HG03442 (cell line): ENCODE measurements around the gene RAPGEF1.
"Not testable (repeated sequence)": the region's sequence is repeated elsewhere in the genome, so short reads cannot be mapped to it uniquely, and the experiment has no call there.

Experiments used
- ATAC-seq: cut with Tn5 transposase; IDR thresholded peaks from one replicate; pipeline ENCODE4 v1.9.1; 2021; ENCODE audit warnings: mild to moderate bottlenecking, moderate library complexity; ENCODE audit not compliant: unreplicated experiment

RAPGEF1 gene

GRCh38 chr9:131692612-131693562, 47.0 kb downstream of the RAPGEF1 start:
- no peak for ATAC-seq

- no peak for ATAC-seq
Observed at GRCh38 chr9:131691969-131692611, 47.8 kb downstream of the RAPGEF1 start.

- no peak for ATAC-seq
Observed at GRCh38 chr9:131690941-131691573, 48.8 kb downstream of the RAPGEF1 start.

DNA sequence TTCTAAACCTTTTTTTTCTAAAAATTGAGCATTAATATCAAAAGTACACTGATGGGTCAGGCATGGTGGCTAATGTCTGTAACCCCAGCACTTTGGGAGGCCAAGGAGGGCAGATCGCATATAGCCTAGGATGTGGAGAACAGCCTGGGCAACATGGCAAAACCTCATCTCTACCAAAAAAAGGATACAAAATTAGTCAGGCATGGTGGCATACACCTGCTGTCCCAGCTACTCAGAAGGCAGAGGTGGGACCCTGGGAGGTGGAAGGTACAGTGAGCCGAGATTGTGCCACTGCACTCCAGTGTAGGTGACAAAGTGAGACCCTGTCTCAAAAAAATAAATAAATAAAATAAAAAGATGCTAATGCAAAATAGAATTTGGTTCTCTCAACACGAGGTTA, 49.4 kb downstream of the RAPGEF1 start:
- no peak for ATAC-seq

- ATAC-seq, result no peak
Observed at GRCh38 chr9:131688377-131688776, 51.5 kb downstream of the RAPGEF1 start.

DNA sequence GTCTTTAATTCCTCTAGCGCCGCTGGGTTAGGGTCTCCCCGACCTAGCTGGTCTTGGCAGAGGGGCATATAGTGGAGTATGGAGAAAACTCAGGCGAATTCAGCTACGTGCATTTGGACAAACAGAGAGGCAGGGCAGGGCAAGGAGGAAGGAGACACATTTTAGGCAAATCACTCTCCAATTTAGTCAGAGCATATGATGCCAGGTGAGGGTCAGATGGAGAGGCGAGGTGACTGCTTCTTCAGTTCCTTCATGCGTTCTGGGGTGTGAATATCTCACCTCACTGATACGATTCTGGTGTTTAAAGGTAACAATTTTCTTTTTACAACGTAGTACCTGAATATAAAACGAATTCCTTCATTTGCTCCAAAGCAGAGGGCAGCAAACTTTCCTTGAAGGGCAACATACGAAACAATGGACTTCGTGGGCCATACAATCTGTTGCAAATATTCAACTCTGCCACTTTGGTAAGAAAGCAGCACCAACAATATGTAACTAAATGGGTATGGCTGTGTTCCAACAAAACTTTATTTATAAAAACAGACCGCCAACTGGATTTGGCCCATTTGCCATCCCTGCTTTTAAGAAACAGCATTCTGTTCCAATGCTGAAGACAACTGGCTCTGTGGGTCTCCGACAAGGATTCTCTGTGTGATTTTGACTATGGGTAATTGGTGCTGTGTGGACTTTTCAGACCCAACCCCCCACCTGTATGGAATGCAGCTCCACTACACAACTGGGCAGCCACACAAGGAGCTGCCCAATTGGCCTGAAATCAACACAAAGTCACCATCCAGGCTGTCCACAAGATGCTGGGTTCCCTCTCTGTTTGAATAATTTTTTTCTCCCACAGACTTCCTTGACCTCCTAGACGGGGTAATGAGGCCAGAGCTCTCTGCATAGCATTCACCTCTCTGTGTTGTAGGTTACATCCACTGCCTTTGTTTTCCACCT, 53.8 kb downstream of the RAPGEF1 start:
- no peak for ATAC-seq

GRCh38 chr9:131683094-131683493, 56.8 kb downstream of the RAPGEF1 start:
- ATAC-seq, result not testable (repeated sequence)

DNA sequence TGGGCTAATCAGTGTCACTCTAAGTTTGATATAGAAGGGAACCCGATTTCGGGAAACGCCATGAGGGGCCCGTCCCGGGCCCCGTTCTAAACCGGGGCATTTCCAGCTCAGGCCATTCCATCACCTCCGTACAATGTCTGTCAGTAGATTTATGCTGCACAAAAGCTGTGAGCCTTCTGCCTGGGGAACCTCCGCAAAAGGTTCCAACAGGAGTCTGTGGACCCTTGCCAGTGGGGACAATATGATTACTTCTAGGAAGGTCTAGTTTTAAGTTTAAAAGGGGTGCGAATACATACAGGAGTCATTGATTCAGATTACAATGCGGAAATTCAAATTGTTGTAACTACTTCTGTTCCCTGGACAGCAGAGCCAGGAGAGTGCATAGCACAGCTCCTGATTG, 57.6 kb downstream of the RAPGEF1 start:
- ATAC-seq, result no peak

GRCh38 chr9:131681826-131682225, 58.0 kb downstream of the RAPGEF1 start:
- ATAC-seq, result not testable (repeated sequence)

- not testable (repeated sequence) for ATAC-seq
Observed at GRCh38 chr9:131681108-131681507, 58.8 kb downstream of the RAPGEF1 start.

DNA sequence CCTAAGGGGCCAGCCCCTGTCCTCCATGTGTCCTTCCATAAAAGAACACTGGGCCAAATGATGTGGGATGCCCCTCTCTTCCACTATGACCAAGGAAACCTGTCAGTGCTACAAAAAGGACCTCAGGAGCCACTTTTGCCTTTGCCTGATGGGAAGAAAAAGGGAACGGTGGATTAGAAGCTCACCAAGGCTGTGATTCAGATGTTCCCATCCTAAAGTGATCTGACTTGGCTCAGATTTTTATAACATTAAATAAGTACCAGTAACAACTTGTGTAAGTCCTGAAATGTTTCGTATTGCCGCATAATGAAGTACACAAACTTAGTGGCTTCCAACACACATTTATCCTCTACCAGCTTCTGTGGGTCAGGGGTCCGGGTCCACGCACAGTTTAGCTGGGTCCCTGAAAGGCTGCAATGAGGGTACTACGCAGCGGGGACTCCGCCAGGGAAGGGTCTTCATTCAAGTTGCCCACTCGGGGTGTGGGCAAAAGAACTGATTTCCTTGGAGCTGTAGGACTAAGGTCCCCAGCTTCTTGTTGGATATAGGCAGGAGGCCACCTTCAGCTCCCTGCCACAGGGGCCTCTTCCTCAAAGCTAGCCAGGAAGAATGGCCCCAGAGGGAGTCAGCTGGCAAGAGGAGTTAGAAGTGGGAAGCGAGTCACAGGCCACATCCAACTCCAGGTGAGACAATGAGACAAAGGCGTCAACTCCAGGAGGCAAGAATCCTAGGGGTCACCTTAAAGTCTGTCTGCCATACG, 60.4 kb downstream of the RAPGEF1 start:
- ATAC-seq, result no peak

- ATAC-seq, result peak; percentile 77
Observed at GRCh38 chr9:131678499-131679111, 61.3 kb downstream of the RAPGEF1 start.

GRCh38 chr9:131677444-131678180, 62.3 kb downstream of the RAPGEF1 start:
- ATAC-seq, result no peak

DNA sequence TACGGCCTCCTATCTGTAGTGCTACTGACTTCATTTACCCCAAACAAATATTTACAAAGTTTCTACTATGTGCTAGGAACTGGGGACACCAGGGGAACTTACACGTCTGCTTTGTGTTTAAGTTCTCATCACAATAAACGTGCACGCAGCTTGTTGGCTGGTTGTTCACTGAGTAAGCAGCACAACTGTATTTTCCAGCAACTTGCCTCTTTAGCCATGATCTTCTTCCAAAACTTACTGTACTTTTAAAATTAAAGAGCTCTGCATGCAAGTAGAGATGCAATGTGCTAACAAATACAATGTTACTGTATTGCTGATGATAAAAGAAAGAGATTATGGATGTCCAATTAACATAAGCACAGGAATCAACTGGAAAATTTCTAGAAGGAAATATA, 62.8 kb downstream of the RAPGEF1 start:
- no peak for ATAC-seq

- ATAC-seq, result no peak
Observed at GRCh38 chr9:131676431-131676972, 63.4 kb downstream of the RAPGEF1 start.

DNA sequence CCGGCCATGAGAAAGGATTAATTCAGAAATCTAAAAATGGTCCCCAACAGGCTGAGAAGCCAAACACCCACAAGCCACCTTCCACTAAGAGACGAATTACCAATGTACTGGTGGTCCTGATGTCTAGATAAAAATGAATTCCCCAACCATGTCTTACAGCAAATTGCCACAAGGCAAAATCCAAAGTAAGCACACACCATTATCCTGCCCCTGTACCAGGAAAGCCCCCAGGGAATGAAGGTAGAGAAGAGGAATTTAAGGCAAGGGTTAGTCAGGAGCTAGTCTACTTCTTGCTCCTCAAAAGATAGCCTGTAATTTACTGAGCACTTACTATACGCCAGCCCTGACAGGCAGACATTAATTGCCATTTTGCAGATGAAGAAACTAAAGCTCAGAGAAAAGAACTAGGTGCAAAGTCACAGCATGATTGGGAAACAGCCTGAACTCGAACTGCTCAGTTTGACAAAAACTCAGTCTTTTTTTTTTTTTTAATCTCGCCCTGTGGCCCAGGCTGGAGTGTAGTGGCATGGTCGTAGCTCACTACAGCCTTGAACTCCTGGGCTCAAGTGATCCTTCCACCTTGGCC, 64.3 kb downstream of the RAPGEF1 start:
- no peak for ATAC-seq

DNA sequence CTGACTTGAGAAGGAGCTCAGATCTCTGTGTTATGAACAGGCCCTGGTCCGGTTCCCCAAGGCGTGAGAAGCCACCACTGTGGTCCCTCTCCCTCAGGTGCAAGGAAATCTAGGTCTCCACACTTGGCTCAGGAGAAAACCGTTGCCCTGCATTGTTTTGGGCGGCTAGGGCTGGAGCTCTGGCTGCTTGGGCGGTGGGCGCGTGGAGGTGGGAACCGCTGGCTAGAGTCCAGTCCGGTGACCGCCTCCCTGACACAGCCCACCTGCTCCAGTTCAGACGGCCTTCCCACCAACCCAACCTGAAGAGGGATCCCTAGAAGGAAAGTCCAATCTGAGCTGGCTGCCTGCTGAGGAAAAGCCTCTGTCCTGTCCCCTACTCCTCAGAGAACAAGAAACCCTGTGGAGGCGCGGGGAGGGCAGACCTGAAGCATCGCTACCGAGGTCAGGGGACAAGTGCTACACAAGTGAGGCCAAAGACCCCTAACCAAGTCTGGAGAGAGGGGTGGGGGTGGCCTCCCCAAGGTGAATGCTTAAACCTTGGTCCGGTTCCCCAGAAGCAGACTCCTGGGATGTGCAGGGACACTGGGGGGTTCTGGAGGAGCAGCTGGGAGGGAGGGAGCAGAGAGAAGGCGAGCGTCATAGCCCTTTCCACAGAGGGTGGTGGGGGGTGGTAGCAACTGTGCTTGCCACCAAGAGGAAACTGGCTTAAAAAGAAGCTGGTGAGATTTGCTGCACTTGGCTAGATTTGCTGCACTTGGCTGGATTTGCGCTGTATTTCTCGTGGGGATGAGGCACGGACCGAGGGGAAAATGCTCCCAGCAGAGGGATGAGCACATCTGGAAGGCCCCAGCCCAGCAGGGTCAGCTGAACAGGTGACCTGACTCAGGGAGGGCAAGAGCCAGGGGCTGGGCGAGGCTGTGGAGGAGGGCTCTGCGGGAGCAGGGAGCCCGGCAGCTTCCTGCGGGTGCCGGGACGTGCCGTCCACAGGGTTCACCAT, 65.2 kb downstream of the RAPGEF1 start:
- ATAC-seq, result no peak
